ENCODE measurements around the gene CHMP2A. TPM values are rescaled to one million over a fixed set of nuclear protein-coding genes. Genes with fewer than 3 reads are reported as not detected.
A peak's percentile ranks its signal among the peaks of the same experiment; 100 is the strongest.

CHMP2A gene
- total and polyA plus RNA-seq, 2 of the 13 experiments (the other 11 are each of a cell fraction or from before 2014, with no cell fraction given) = 49.7 to 55.0 TPM

GRCh38 chr19:58575183-58576041, 20.5 kb upstream of the CHMP2A start (continued):
- TF ChIP-seq AFF4 (CRISPR knock-in tag; IDR thresholded peaks at IDR 0.05) (no peak), PAX8 (CRISPR knock-in tag; IDR thresholded peaks at IDR 0.05; ENCODE audit: borderline replicate concordance) (no peak), PITX1 (CRISPR knock-in tag; IDR thresholded peaks at IDR 0.05) (peak; percentile 52; the same call in 1 of the 2 replicates), AKNA (CRISPR knock-in tag; IDR thresholded peaks at IDR 0.05; ENCODE audit: borderline replicate concordance) (no peak), HMG20B (CRISPR knock-in tag; conservative IDR thresholded peaks at IDR 0.05) (peak; percentile 9; the same call in 1 of the 2 replicates), ZNF607 (CRISPR knock-in tag; IDR thresholded peaks at IDR 0.05; ENCODE audit: borderline replicate concordance) (peak; percentile 46; the same call in 1 of the 2 replicates), ATF1 (CRISPR knock-in tag; IDR thresholded peaks at IDR 0.05) (peak; percentile 94), GLMP (CRISPR knock-in tag; IDR thresholded peaks at IDR 0.05; ENCODE audit: borderline replicate concordance) (no peak), RFXAP (CRISPR knock-in tag; IDR thresholded peaks at IDR 0.05; ENCODE audit: borderline replicate concordance) (peak; percentile 63), ZNF234 (CRISPR knock-in tag; conservative IDR thresholded peaks at IDR 0.05) (no peak), BCLAF1 (IDR thresholded peaks at IDR 0.05) (no peak), TBX2 (CRISPR knock-in tag; IDR thresholded peaks at IDR 0.05; ENCODE audit: borderline replicate concordance) (peak; percentile 72), ZKSCAN8 (CRISPR knock-in tag; IDR thresholded peaks at IDR 0.05; ENCODE audit: borderline replicate concordance) (no peak), ZNF382 (CRISPR knock-in tag; IDR thresholded peaks at IDR 0.05; ENCODE audit: borderline replicate concordance) (no peak), ZNF20 (CRISPR knock-in tag; IDR thresholded peaks at IDR 0.05) (peak; percentile 64; the same call in 1 of the 2 replicates)
